Esophagus muscularis mucosa (tissue), 4 donors: ENCODE data around the gene TOGARAM1. TPM values are rescaled to one million over a fixed set of nuclear protein-coding genes. Genes with fewer than 3 reads are reported as not detected.

Experiments used
- DNase-seq: peaks from one replicate; pipeline ENCODE4 v3.0.0-alpha.2; 2017; ENCODE audit errors: extremely low spot score
- H3K27ac ChIP-seq, 4 donors: fragments of 200-600 bp; sonication (generic); replicated peaks in 1 of 4; 1 replicate in 3 of 4; 2 replicates in 1 of 4; pipeline ENCODE4 v1.5.1; 2016 to 2019; ENCODE audit warnings: mild to moderate bottlenecking in 1 of 4
- H3K27me3 ChIP-seq, 4 donors: fragments of 200-600 bp; sonication (generic); one replicate each; pipeline versions ENCODE4 v1.5.1 to v1.6.0; 2016 to 2019
- H3K36me3 ChIP-seq, 4 donors: fragments of 200-600 bp; sonication (generic); one replicate each; pipeline ENCODE4 v1.5.1; 2016 to 2019
- H3K4me1 ChIP-seq, 4 donors: fragments of 200-600 bp; sonication (generic); one replicate each; pipeline ENCODE4 v1.5.1; 2016 to 2019
- H3K4me3 ChIP-seq, 4 donors: fragments of 200-600 bp; sonication (generic); 1 replicate in 2 of 4; 2 replicates in 2 of 4; pipeline ENCODE4 v1.5.1; 2016 to 2019; ENCODE audit warnings: mild to moderate bottlenecking in 4 of 4, moderate library complexity in 1 of 4
- H3K9me3 ChIP-seq, 4 donors: fragments of 200-600 bp; sonication (generic); 1 replicate in 3 of 4; 2 replicates in 1 of 4; pipeline ENCODE4 v1.5.1; 2016 to 2019
- EP300 ChIP-seq: sonication (generic); formaldehyde crosslinking; IDR thresholded peaks from one replicate; pipeline ENCODE4 v1.6.1; 2017; ENCODE audit warnings: antibody characterized with exemption
- POLR2A ChIP-seq: fragments of 450-650 bp; IDR thresholded peaks from one replicate; pipeline ENCODE4 v1.6.1; 2017; ENCODE audit warnings: antibody characterized with exemption, moderate library complexity, mild to moderate bottlenecking, low read depth
- POLR2AphosphoS5 ChIP-seq, 2 donors: sonication (generic); formaldehyde crosslinking; IDR thresholded peaks; one replicate each; pipeline ENCODE4 v1.6.1; 2017; ENCODE audit warnings: antibody characterized with exemption in 2 of 2
- WGBS: methylation state at CpG from one replicate; pipeline ENCODE4 v1.1.5; 2018; 5-methylcytosine and 5-hydroxymethylcytosine counted together
- intact Hi-C: fragments of 100-400 bp; cut with DNase I; formaldehyde crosslinking; loops from one replicate; pipeline ENCODE4 v1.15.1; 2023
- total RNA-seq, 4 donors: library from RNA; depleted of rRNA; stranded (reverse); fragments of >200 nt; gene quantifications; one replicate each; pipeline versions ENCODE4 v1.1.0 to v1.2.1, GENCODE V29; 2016
- TF ChIP-seq, protein P1 (sequence below), 3 experiments: fragments of 200-600 bp in 2 of 3; fragments of 450-650 bp in 1 of 3; sonication (generic) in 2 of 3; IDR thresholded peaks; one replicate each; pipeline ENCODE4 v1.5.1; 2017 to 2019; ENCODE audit warnings: antibody characterized with exemption in 3 of 3, mild to moderate bottlenecking in 2 of 3, moderate library complexity in 1 of 3

TOGARAM1 gene
- total RNA-seq, 4 donors from 2014 or later = 11.8 to 17.9 (median 14.9) TPM

DNA sequence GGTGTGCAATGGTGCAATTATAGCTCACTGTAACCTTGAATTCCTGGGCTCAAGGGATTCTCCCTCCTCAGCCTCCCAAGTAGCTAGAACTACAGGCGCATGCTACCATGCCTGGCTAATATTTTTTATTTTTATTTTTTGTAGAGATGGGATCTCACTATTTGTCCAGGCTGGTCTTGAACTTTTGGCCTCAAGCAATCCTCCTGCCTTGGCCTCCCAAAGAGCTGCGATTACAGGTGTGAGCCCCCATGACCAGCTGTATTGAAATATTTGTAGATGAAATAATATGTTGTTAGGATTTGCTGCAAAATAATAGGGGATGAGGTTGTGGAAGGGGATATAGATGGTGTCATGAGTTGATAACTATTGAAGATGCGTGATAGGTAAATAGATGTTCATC lies 5.1 kb upstream of the TOGARAM1 start:
- no peak overlapping the region for H3K27ac ChIP-seq
- H3K27me3 ChIP-seq = no peaks in the 10 kb centered on the region
- H3K9me3 ChIP-seq = no peaks in the 10 kb centered on the region
- H3K36me3 ChIP-seq = peaks cover 0 to 5% (median 0%) of the 10 kb centered on the region in 4 donors
- WGBS = 99% methylated on average over 3 of the region's 3 CpGs
- H3K4me3 ChIP-seq = no peak overlapping the region
- H3K4me1 ChIP-seq = peaks cover 19 to 48% (median 42%) of the 10 kb centered on the region in 4 donors
- intact Hi-C loops = no loop called here
- DNase-seq = no peak
- TF ChIP-seq POLR2A (no peak), EP300 (no peak), POLR2AphosphoS5 (IDR thresholded peaks at IDR 0.05) (no peak)
- TF ChIP-seq, protein P1, sequence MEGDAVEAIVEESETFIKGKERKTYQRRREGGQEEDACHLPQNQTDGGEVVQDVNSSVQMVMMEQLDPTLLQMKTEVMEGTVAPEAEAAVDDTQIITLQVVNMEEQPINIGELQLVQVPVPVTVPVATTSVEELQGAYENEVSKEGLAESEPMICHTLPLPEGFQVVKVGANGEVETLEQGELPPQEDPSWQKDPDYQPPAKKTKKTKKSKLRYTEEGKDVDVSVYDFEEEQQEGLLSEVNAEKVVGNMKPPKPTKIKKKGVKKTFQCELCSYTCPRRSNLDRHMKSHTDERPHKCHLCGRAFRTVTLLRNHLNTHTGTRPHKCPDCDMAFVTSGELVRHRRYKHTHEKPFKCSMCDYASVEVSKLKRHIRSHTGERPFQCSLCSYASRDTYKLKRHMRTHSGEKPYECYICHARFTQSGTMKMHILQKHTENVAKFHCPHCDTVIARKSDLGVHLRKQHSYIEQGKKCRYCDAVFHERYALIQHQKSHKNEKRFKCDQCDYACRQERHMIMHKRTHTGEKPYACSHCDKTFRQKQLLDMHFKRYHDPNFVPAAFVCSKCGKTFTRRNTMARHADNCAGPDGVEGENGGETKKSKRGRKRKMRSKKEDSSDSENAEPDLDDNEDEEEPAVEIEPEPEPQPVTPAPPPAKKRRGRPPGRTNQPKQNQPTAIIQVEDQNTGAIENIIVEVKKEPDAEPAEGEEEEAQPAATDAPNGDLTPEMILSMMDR (IDR thresholded peaks at IDR 0.05) = no peak

DNA sequence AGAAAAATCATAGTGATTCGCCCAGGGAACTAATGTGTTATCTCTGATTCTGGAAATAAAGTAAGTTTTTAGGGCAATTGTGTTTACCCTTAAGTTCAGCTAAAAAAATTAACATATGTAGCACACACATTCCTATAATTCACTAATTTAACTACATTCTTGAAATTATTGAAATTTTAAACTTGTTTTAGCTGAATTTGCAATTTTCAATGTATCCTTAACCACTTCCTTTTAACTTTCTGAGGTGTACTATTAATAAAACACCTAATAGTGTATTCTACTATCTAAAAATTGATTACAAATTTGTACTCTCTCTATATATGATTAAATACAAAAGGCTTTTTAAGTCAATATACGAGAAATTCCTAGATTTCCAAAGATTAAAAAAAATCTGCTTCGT lies 2.5 kb upstream of the TOGARAM1 start:
- peak overlapping the region in 1 of 4 donors; percentile 95 for H3K4me3 ChIP-seq
- H3K27me3 ChIP-seq = no peaks in the 10 kb centered on the region
- H3K36me3 ChIP-seq = no peaks in the 10 kb centered on the region
- intact Hi-C loops = no loop called here
- DNase-seq = no peak
- H3K4me1 ChIP-seq = peaks cover 19 to 67% (median 59%) of the 10 kb centered on the region in 4 donors
- TF ChIP-seq EP300 (no peak), POLR2A (no peak), POLR2AphosphoS5 (IDR thresholded peaks at IDR 0.05) (no peak)
- TF ChIP-seq, protein P1 (IDR thresholded peaks at IDR 0.05) = no peak
- WGBS = 84% methylated on average over 3 of the region's 3 CpGs
- H3K9me3 ChIP-seq = no peaks in the 10 kb centered on the region
- peak overlapping the region in 1 of 4 donors; percentile 93 for H3K27ac ChIP-seq

DNA sequence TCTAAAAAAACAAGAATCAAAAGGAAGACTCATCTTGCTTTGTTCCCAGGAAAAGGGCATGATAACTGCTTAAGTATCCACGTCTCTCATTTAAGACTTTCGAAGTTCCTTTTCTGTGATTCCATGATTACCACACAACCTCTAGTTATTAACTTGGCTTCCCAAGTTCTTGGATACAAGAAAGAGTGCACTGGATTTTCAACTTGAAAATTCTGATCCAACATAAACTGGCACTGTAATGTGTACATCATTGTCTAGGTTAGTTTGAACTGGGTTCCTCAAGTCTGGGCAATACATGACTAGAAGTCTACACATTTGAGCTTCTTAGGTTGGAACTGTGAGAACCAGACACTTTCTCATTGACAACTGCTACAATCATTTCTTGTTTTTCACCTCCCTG lies 1.8 kb upstream of the TOGARAM1 start:
- H3K4me3 ChIP-seq = peak overlapping the region; percentile 83 to 95 (median 86)
- WGBS = 30% methylated on average over 2 of the region's 2 CpGs
- H3K4me1 ChIP-seq = peaks cover 19 to 72% (median 65%) of the 10 kb centered on the region in 4 donors
- no peaks in the 10 kb centered on the region for H3K27me3 ChIP-seq
- intact Hi-C loops = loop anchor here (5.0 to 10.0 kb wide), 4 partner anchors 48 to 285 kb away; partner anchors contain the start of gene PRPF39
- H3K27ac ChIP-seq = peak overlapping the region; percentile 89 to 95 (median 92)
- TF ChIP-seq POLR2A = no peak
- TF ChIP-seq, protein P1 (IDR thresholded peaks at IDR 0.05) = no peak
- no peak for TF ChIP-seq EP300
- no peak for TF ChIP-seq POLR2AphosphoS5 (IDR thresholded peaks at IDR 0.05)
- DNase-seq = no peak
- no peaks in the 10 kb centered on the region for H3K9me3 ChIP-seq
- H3K36me3 ChIP-seq = no peaks in the 10 kb centered on the region

DNA sequence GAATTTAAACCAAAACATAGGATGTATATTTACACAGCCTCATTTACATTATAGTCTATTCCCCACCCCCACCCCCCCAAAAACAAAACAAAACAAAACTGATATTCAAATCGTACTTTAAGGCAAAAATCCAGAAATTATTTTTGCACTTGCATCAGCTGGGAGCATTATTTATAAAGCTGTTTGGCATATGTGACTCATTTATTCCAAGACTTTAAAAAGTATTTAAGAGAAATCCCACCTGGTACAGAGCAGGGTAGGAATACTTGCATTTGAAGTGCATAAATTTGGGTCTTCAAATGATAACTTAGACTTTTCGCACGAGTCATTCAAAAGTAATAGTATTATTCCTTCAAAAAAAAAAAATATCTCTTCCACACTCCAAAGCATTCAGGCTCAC lies 1.3 kb upstream of the TOGARAM1 start:
- H3K27ac ChIP-seq = peak overlapping the region; percentile 89 to 95 (median 92)
- intact Hi-C loops = loop anchor here (5.0 to 10.0 kb wide), 4 partner anchors 48 to 284 kb away; partner anchors contain the start of gene PRPF39
- no peak for DNase-seq

More for the DNA sequence above, 1.3 kb upstream of the TOGARAM1 start:
- Histone ChIP-seq H3K36me3 (no peaks in the 10 kb centered on the region), H3K4me1 (peaks cover 19 to 71% (median 65%) of the 10 kb centered on the region in 4 donors), H3K4me3 (peak overlapping the region; percentile 83 to 95 (median 86)), H3K27me3 (no peaks in the 10 kb centered on the region), H3K9me3 (no peaks in the 10 kb centered on the region)
- WGBS = 1% methylated on average over 3 of the region's 3 CpGs
- TF ChIP-seq POLR2A (no peak), EP300 (no peak)
- TF ChIP-seq, protein P1 (IDR thresholded peaks at IDR 0.05) = no peak
